Stimulated activated naive CD8-positive, alpha-beta T cell treated with anti-CD3 and anti-CD28 coated beads, Interleukin-15, Interleukin-2, amounts not matched to agents 100 ng/mL and 50 ng/mL, for 24 hours (primary cell): Measurements from ENCODE around the gene CALR3.
"Not testable (repeated sequence)": the region's sequence is repeated elsewhere in the genome, so short reads cannot be mapped to it uniquely, and the experiment has no call there.

Experiments used
- H3K27ac Mint-ChIP-seq: one replicate; pipeline ENCODE4 v1.8.0; 2021; ENCODE audit warnings: mild to moderate bottlenecking, mixed read lengths
- H3K27me3 Mint-ChIP-seq: one replicate; pipeline ENCODE4 v1.8.0; 2021; ENCODE audit warnings: mixed read lengths
- H3K36me3 Mint-ChIP-seq: one replicate; pipeline ENCODE4 v1.8.0; 2021; ENCODE audit warnings: low read depth, mixed read lengths
- H3K4me1 Mint-ChIP-seq: one replicate; pipeline ENCODE4 v1.8.0; 2021; ENCODE audit warnings: low read depth, mixed read lengths
- H3K4me3 Mint-ChIP-seq: one replicate; pipeline ENCODE4 v1.8.0; 2021; ENCODE audit warnings: mild to moderate bottlenecking, mixed read lengths
- H3K9me3 Mint-ChIP-seq: one replicate; pipeline ENCODE4 v1.8.0; 2021; ENCODE audit warnings: mixed read lengths

Gene CALR3

DNA sequence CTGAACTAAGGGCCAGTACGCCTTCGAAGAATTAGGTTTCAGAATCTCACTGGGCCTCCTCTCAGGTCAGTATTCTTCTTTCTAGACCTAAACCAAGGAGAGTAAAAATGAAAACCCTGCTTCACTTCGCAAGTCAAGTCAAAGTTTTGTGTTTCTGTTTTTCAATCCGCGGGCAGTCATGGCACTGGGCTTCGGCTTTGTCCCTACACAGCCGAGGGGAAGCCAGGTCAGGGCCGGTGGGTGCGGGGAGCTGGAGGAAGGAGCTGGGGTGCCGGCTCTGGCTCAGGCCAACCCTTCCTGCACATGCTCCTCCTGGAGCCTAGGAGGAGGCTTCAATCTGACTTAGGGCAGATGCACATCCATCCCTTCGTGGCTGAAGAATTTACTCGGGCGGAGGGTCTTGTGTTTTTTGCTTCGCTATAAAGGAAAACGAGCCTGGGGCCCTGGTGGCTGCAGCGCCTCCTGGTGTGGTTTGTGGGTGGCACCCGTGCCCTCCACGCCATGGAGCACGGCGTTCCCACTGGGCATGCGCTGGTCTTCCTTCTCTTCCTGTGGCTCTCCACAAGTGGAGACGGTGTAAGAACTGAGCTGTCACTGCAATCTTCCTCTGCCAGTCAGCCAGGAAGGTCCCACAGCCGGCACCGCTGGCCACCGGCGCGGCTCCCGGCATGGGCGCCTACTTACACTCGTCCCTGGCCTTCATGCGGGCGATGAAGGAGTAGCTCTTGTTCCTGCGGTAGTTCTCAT is 22.7 kb upstream of the CALR3 start:
- no peaks in the 10 kb centered on the region for H3K27me3 Mint-ChIP-seq
- H3K4me1 Mint-ChIP-seq: no peaks in the 10 kb centered on the region
- H3K4me3 Mint-ChIP-seq: no peak overlapping the region
- H3K36me3 Mint-ChIP-seq: peaks cover 47% of the 10 kb centered on the region
- H3K9me3 Mint-ChIP-seq: no peaks in the 10 kb centered on the region
- no peak overlapping the region for H3K27ac Mint-ChIP-seq

- Mint-ChIP-seq H3K27ac (no peak overlapping the region), H3K4me3 (no peak overlapping the region), H3K9me3 (no peaks in the 10 kb centered on the region), H3K4me1 (no peaks in the 10 kb centered on the region), H3K36me3 (peaks cover 47% of the 10 kb centered on the region), H3K27me3 (no peaks in the 10 kb centered on the region)
These were observed 22.1 kb upstream of the CALR3 start for GRCh38 chr19:16518061-16518460.

DNA sequence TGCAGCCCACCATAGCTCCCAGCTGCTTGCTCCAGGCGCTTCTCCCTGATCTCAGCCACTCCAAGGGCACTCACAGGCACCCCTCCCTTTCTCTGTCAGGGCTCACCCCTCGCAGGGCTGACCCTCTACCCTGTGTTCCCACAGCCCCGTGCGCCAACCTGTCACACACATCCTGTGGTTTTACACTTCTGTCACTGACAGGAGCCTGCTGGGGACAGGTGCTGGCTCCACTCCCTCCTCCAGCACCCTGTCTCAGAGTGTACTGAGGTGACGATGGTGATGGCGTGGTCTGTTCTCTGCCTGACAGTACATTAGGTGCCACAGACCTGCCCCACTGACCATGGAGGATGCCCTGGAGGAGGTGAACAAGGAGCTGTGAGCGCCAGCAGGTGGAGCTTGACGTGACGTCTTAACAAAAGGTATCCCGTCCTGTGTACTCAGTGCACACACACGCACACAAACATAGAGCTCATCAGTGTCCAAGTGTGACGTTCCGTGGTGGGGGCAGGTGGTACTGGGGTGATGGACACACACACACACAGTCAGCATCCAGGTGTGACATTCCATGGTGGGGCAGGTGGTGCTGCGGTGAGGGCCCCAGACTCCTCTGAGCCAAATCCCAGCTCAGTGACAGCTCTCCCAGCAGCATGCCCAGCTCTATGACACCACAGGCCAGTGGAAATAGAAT is 21.1 kb upstream of the CALR3 start:
- Mint-ChIP-seq H3K36me3 (peaks cover 46% of the 10 kb centered on the region), H3K4me1 (no peaks in the 10 kb centered on the region), H3K9me3 (no peaks in the 10 kb centered on the region), H3K27ac (peak overlapping the region; percentile 26), H3K4me3 (no peak overlapping the region), H3K27me3 (no peaks in the 10 kb centered on the region)

GRCh38 chr19:16516381-16516780 is 20.4 kb upstream of the CALR3 start:
- Mint-ChIP-seq H3K27me3 (no peaks in the 10 kb centered on the region), H3K9me3 (no peaks in the 10 kb centered on the region), H3K27ac (no peak overlapping the region), H3K4me1 (no peaks in the 10 kb centered on the region), H3K4me3 (no peak overlapping the region), H3K36me3 (peaks cover 46% of the 10 kb centered on the region)

DNA sequence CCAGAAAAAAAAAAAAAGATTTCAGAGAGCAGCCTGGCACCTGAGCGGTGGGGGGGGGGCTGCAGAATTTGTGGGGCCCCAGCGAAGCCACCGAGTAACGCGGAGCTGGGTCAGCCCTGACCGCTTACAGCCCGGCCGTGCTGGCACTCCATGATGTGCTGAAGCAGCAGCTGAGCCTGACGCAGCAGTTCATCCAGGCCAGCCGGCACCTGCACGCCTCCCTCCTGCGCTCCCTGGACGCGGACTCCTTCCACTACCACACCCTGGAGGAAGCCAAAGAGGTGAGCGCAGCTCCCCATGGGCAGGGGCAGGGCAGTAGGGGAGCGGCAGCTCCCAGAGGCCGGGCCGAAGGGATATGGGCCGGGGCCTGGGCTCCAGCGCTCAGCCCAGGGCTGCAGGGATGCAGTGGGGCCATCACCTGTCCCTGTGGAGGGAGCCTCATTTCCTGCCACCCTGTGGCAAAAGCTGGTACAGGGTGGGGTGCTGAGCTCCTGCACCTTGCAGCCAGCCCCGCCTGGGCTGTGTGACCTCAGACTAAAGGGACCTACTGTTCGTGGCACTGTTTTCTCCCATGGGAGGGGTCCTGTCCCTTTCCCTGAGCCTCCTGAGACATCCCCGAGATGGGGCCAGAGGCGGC is 18.5 kb upstream of the CALR3 start:
- H3K4me1 Mint-ChIP-seq: no peaks in the 10 kb centered on the region
- H3K9me3 Mint-ChIP-seq: no peaks in the 10 kb centered on the region
- H3K36me3 Mint-ChIP-seq: peaks cover 31% of the 10 kb centered on the region
- no peaks in the 10 kb centered on the region for H3K27me3 Mint-ChIP-seq
- H3K4me3 Mint-ChIP-seq: no peak overlapping the region
- no peak overlapping the region for H3K27ac Mint-ChIP-seq

GRCh38 chr19:16512611-16513010 is 16.6 kb upstream of the CALR3 start:
- H3K27ac Mint-ChIP-seq, H3K27me3 Mint-ChIP-seq, H3K4me1 Mint-ChIP-seq, H3K4me3 Mint-ChIP-seq, H3K9me3 Mint-ChIP-seq: not testable (repeated sequence)
- H3K36me3 Mint-ChIP-seq: peaks cover 18% of the 10 kb centered on the region

GRCh38 chr19:16509141-16510061 is 13.4 kb upstream of the CALR3 start:
- Mint-ChIP-seq H3K36me3 (peaks cover 16% of the 10 kb centered on the region), H3K27me3 (no peaks in the 10 kb centered on the region), H3K27ac (no peak overlapping the region), H3K4me3 (no peak overlapping the region), H3K4me1 (no peaks in the 10 kb centered on the region), H3K9me3 (no peaks in the 10 kb centered on the region)

DNA sequence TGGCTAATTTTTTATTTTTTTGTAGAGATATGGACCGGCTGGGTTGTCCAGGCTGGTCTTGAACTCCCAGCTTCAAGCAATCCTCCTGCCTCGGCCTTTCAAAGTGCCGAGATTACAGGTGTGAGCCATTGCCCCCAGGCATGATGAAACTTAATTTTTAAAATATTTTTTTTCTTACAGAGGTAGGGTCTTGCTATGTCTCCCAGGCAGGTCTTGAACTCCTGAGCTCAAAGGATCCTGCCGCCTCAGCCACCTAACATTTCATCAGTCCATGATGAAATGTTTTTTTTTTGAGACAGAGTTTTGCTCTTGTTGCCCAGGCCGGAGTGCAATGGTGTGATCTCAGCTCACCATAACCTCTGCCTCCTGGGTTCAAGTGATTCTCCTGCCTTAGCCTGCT is 12.6 kb upstream of the CALR3 start:
- no peaks in the 10 kb centered on the region for H3K9me3 Mint-ChIP-seq
- no peak overlapping the region for H3K27ac Mint-ChIP-seq
- no peaks in the 10 kb centered on the region for H3K27me3 Mint-ChIP-seq
- H3K4me3 Mint-ChIP-seq: no peak overlapping the region
- no peaks in the 10 kb centered on the region for H3K4me1 Mint-ChIP-seq
- H3K36me3 Mint-ChIP-seq: peaks cover 14% of the 10 kb centered on the region

GRCh38 chr19:16506961-16507360 is 11.0 kb upstream of the CALR3 start:
- H3K27ac Mint-ChIP-seq: no peak overlapping the region
- H3K4me1 Mint-ChIP-seq: no peaks in the 10 kb centered on the region
- no peak overlapping the region for H3K4me3 Mint-ChIP-seq
- H3K27me3 Mint-ChIP-seq: no peaks in the 10 kb centered on the region
- H3K9me3 Mint-ChIP-seq: no peaks in the 10 kb centered on the region
- H3K36me3 Mint-ChIP-seq: peaks cover 7% of the 10 kb centered on the region

GRCh38 chr19:16506161-16506560 is 10.2 kb upstream of the CALR3 start:
- not testable (repeated sequence) for H3K9me3 Mint-ChIP-seq, H3K4me1 Mint-ChIP-seq, H3K4me3 Mint-ChIP-seq, H3K27me3 Mint-ChIP-seq, H3K36me3 Mint-ChIP-seq, H3K27ac Mint-ChIP-seq

DNA sequence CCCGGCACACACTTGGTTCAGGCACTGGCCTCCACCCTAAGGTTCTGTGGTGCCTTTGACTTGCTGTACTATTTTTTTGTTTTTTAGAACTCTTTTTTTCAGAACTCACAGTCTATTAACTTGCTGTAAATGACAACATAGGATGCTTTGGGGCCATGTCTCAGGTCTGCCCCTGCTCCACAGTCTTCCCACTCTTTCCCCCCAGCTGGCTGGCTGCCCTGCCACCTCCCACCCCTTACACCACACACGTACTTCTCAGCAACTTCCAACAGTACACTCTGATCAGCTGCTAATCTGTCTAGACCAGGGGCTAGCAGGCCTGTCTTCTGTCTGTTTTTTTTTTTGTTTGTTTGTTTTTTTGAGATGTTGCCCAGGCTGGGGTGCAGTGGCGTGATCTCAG is 8.3 kb upstream of the CALR3 start:
- no peak overlapping the region for H3K4me3 Mint-ChIP-seq
- H3K9me3 Mint-ChIP-seq: no peaks in the 10 kb centered on the region
- no peak overlapping the region for H3K27ac Mint-ChIP-seq
- no peaks in the 10 kb centered on the region for H3K27me3 Mint-ChIP-seq
- peaks cover 9% of the 10 kb centered on the region for H3K36me3 Mint-ChIP-seq
- no peaks in the 10 kb centered on the region for H3K4me1 Mint-ChIP-seq

DNA sequence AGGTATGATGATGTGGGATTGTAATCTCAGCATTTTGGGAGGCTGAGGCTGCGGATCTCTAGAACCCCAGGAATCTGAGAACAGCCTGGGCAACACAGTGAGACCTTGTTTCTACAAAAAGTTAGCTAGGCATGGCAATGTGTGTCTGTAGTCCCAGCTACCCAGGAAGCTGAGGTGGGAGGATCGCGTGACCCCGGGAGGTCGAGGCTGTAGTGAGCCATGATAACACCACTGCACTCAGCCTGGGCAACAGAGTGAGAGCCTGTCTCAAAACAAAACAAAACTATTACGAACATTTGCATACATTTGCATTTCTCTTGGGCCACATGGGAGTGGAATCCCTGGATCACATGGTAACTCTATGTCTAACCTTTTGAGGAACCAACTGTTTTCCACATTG is 1.9 kb upstream of the CALR3 start:
- Mint-ChIP-seq H3K4me1 (peaks cover 25% of the 10 kb centered on the region), H3K27ac (no peak overlapping the region), H3K4me3 (peak overlapping the region; percentile 38), H3K27me3 (no peaks in the 10 kb centered on the region), H3K36me3 (peaks cover 6% of the 10 kb centered on the region), H3K9me3 (no peaks in the 10 kb centered on the region)

- Mint-ChIP-seq H3K9me3 (no peaks in the 10 kb centered on the region), H3K4me3 (peak overlapping the region; percentile 90), H3K36me3 (peaks cover 6% of the 10 kb centered on the region), H3K4me1 (peaks cover 25% of the 10 kb centered on the region), H3K27ac (no peak overlapping the region), H3K27me3 (no peaks in the 10 kb centered on the region)
These were observed 1.1 kb upstream of the CALR3 start for GRCh38 chr19:16497042-16497441.

- H3K36me3 Mint-ChIP-seq: peaks cover 6% of the 10 kb centered on the region
- H3K4me3 Mint-ChIP-seq: peak overlapping the region; percentile 90
- H3K9me3 Mint-ChIP-seq: no peaks in the 10 kb centered on the region
- peaks cover 25% of the 10 kb centered on the region for H3K4me1 Mint-ChIP-seq
- H3K27me3 Mint-ChIP-seq: no peaks in the 10 kb centered on the region
- peak overlapping the region; percentile 83 for H3K27ac Mint-ChIP-seq
These were observed 631 bp upstream of the CALR3 start for GRCh38 chr19:16496613-16496983.

DNA sequence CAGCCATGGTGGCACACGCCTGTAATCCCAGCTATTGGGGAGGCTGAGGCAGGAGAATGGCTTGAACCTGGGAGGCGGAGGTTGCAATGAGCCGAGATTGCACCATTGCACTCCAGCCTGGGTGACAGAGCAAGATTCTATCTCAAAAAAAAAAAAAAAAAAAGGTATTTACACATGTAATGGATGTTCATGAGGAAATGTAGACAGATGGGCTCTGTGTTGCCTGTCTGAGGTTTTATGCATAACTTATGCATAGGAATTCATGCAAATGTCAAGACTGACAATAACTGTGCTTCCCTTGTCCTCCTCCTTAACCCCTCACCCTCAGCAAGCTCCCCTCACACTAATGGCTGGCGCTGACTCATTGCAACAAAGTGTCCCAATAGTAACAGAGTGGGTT is 9.5 kb downstream of the CALR3 start:
- H3K4me1 Mint-ChIP-seq, H3K27ac Mint-ChIP-seq, H3K4me3 Mint-ChIP-seq, H3K27me3 Mint-ChIP-seq, H3K36me3 Mint-ChIP-seq, H3K9me3 Mint-ChIP-seq: not testable (repeated sequence)
